GM10266 (cell line): ENCODE results near the gene JUND.

Experiments
- DNase-seq: peaks from one replicate; pipeline ENCODE4 v3.0.0; 2012; ENCODE audit errors: extremely low spot score
- TF ChIP-seq, protein P1 (sequence below): IDR thresholded peaks from 2 replicates; pipeline ENCODE4 v1.5.1; 2012; ENCODE audit warnings: mild to moderate bottlenecking, low read depth; ENCODE audit not compliant: control insufficient read depth, insufficient read depth; ENCODE audit errors: missing control alignments

The JUND gene

DNA sequence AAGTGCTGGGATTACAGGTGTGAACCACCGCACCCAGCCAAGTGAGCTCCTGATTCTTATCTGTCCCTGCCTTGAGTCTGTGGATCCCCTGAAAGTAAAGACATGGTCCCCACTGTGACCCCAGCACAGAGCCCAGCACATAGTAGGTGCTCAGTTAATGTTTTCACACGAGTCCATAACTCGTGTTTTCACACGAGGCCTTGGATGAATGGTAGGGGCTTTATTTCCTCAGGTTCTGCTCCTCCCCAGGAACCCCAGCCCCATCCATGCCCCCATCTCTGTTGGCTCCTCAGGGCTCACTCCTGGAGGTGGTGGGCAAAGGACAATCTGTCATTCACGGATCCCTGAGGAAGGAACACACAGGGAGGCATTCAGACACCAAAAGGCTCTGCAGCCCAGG lies 31.6 kb downstream of the JUND start:
- TF ChIP-seq, protein P1, sequence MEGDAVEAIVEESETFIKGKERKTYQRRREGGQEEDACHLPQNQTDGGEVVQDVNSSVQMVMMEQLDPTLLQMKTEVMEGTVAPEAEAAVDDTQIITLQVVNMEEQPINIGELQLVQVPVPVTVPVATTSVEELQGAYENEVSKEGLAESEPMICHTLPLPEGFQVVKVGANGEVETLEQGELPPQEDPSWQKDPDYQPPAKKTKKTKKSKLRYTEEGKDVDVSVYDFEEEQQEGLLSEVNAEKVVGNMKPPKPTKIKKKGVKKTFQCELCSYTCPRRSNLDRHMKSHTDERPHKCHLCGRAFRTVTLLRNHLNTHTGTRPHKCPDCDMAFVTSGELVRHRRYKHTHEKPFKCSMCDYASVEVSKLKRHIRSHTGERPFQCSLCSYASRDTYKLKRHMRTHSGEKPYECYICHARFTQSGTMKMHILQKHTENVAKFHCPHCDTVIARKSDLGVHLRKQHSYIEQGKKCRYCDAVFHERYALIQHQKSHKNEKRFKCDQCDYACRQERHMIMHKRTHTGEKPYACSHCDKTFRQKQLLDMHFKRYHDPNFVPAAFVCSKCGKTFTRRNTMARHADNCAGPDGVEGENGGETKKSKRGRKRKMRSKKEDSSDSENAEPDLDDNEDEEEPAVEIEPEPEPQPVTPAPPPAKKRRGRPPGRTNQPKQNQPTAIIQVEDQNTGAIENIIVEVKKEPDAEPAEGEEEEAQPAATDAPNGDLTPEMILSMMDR = no peak
- no peak for DNase-seq

DNA sequence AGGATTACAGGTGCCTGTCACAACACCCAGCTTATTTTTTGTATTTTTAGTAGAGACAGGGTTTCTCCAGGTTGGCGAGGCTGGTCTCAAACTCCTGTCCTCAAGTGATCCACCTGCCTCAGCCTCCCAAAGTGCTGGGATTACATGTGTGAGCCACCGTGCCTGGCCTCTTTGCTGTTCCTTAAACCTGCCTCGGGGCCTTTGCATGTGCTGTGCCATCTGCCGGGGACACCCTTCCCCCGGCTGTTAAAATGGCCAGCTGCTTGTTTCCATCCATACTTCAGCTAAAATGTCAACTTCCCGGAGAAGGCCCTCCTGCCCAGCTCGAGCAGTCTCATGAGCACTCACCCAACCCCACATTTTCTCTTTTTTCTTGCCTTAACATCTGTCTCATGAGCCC lies 36.1 kb downstream of the JUND start:
- no peak for DNase-seq
- TF ChIP-seq, protein P1 = no peak

GRCh38 chr19:18239303-18239702 lies 42.1 kb downstream of the JUND start:
- TF ChIP-seq, protein P1 = no peak
- no peak for DNase-seq

GRCh38 chr19:18234194-18234593 lies 47.2 kb downstream of the JUND start:
- DNase-seq = no peak
- TF ChIP-seq, protein P1 = no peak

- TF ChIP-seq, protein P1 = no peak
- DNase-seq = peak; percentile 80
Measured at GRCh38 chr19:18233224-18233825, 48.1 kb downstream of the JUND start.

DNA sequence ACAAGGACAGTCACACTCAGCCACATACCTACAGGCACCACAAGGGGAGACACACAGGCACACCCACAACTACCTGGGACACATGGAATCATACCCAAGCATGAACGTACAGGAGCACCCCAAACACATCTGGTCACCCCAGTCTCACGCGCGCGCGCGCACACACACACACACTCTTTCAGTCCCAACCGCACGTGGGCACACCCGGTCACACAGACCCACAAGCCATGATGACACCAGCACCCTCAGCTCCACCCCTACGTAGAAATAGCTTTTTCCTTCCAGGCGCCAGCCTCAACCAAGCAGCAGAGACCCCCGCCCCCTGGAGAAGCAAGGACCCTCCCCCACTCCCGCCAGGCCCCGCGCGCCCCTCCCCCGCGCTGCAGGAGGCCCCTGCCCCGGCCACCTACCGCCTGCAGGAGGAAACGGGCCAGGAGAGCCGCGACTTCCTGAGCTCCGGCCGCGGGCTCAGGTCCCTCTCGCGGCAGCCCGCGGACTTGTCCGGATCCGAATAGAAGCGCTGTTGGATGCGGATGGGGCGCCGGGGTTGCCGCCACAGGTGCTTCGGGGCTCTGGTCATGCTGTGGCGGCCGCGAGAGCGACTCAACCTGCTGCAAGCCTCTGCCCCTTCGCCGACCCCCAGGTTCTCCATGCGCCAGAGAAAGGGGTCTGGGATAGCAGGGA lies 48.7 kb downstream of the JUND start:
- TF ChIP-seq, protein P1 = no peak
- no peak for DNase-seq

- no peak for DNase-seq
Measured at GRCh38 chr19:18231775-18232174, 49.6 kb downstream of the JUND start.

More at GRCh38 chr19:18231775-18232174, 49.6 kb downstream of the JUND start:
- TF ChIP-seq, protein P1 = no peak
